Stimulated activated CD4-positive, alpha-beta T cell treated with anti-CD3 and anti-CD28 coated beads, TNF-alpha, amount 100 ng/mL, for 24 hours (primary cell): ENCODE measurements around the gene NYAP2.

ENCODE experiments used
- DNase-seq, 3 experiments: peaks; one replicate each; pipeline ENCODE4 v3.0.0-alpha.2; 2020; ENCODE audit warnings: low read depth in 3 of 3

NYAP2 gene

GRCh38 chr2:225428360-225428759, 28.9 kb downstream of the NYAP2 start:
- no peak for DNase-seq

- DNase-seq = no peak
Observed at GRCh38 chr2:225429717-225430116, 30.2 kb downstream of the NYAP2 start.

GRCh38 chr2:225431105-225431863, 31.8 kb downstream of the NYAP2 start:
- no peak for DNase-seq

- DNase-seq = no peak
Observed at GRCh38 chr2:225434014-225434413, 34.5 kb downstream of the NYAP2 start.

GRCh38 chr2:225437319-225437718, 37.8 kb downstream of the NYAP2 start:
- DNase-seq = no peak

- no peak for DNase-seq
Observed at GRCh38 chr2:225438248-225438647, 38.7 kb downstream of the NYAP2 start.

DNA sequence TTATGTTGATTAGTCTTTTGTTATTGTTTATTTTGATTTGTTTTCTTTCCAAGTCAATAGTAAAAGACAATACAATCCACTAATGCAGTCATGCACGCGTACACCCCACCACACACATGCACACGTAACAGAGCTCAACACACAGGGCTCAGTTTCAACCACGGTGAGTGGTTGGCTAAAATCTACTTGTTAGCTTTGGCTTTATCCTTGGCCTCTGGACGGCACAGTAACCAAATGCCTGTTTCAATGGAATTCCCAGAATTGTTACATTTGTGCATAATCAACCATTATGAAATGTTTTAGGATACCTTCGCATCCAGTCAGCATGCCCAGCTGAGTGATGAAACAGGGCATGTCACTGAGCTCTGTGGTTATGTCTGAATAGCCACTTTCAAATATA, 53.2 kb downstream of the NYAP2 start:
- no peak for DNase-seq

DNA sequence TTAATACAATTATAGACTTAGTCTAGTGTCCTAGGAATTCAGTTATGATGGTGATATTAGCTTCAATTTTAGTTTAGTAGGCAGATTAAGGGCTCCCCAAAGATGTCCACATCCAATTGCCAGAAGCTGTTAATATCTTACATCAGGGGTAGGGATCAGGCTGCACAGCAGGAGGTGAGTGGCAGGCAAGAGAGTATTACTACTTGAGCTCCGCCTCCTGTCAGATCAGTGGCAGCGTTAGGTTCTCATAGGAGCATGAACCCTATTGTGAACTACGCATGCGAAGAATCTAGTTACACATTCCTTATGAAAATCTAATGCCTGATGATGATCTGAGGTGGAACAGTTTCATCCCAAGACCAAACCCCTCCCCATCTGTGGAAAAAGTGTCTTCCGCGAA, 54.9 kb downstream of the NYAP2 start:
- no peak for DNase-seq

DNA sequence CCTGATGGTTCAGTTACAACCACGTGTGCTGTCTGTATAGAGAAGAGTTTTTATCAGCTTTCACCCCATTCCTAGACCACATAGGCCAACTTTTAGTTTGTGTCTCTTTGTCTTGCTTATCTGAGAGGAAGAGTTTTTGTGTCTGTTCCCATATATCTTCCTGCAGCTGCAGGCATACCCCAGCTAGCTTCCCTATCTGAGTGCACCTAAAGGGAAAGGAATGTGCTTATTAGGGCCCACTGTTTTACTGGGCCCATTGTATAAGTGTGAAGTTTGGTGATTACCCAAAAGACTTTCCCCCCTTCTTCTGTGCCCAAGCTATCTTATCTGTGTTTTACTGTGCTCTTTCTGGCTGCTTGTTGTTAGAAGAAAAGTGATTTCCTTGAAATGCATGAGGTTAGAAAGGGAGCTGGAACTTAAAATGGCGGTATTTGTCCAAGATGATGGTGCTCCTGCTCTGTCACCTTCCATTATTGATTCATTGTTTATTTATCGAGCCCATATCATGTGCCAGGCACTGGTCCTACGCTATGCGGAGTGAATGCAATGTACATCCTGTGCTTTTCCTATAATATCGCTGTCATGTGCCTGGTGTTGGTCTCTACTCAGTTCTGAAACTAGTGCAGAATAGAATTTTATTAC, 57.2 kb downstream of the NYAP2 start:
- DNase-seq = no peak

- no peak for DNase-seq
Observed at GRCh38 chr2:225457482-225457881, 58.0 kb downstream of the NYAP2 start.

GRCh38 chr2:225458431-225459117, 59.1 kb downstream of the NYAP2 start:
- no peak for DNase-seq

DNA sequence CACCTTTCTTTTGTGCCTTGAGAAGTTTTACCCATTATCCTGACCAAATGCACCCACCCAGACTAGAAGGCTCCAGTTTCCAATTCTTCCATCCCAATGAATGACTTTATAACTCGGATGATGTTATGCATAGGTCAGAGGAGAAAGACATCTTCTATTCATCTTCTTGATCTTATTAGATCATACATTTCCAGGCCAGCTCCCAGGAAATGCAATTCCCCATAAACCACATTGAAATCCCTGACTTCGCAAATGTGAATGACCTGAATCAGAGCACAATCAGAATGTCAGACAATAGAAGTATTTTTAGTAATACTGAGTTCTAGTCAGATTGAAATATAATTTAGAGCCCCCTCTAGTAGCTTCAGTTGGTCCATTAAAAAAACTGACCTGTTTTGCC, 62.9 kb downstream of the NYAP2 start:
- DNase-seq = no peak

GRCh38 chr2:225462945-225463344, 63.4 kb downstream of the NYAP2 start:
- DNase-seq = no peak

GRCh38 chr2:225463449-225463848, 63.9 kb downstream of the NYAP2 start:
- DNase-seq = no peak

DNA sequence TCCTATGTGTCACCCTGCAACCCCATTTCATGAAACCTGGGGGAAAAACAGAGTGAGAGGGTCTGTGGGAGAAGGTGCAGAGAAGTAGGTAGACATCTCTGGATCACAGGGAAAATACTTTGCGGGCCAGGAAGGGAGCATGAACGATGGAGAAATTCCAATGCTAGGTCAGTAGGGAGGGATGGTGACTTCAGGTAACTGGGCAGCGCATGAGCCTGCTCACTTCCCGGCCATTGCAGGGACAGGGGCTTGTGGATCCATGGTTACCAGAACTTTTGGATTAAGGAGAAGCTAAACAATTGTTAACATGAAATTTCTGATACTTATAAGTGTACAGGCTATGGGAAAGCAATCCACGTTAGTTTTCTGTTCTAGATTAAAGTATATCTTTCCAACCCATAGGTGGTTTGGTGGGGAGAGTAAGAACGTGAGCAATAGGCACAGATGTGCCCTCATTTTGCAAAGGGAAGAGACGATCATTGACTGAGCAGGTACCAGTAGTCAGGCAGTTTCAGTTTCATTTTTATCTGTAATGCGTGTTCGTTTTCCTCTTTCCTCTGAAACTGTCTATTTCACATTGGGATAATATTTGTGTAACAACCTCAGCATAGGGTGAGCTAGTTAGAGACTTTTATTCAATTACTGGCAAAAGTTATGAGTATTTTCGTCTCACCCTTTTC, 65.0 kb downstream of the NYAP2 start:
- DNase-seq = no peak

DNA sequence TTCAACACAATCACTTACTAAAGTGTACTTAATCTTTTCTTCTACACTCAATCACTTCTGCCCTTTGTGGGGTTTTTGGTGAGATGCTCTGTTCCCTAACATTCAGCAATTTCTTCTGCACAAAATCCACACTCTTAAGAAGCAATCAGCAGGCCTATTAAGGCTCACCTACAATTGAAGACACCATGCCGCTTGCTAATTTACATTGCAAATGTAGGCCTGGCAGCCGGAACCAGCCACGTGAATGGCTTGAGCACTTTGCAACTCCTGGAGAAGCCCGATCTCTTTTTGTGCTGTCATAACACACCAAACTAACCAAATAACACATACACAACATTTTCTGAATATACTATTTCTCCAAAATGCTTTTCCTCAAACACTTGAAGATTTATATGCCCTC, 66.3 kb downstream of the NYAP2 start:
- DNase-seq = no peak

DNA sequence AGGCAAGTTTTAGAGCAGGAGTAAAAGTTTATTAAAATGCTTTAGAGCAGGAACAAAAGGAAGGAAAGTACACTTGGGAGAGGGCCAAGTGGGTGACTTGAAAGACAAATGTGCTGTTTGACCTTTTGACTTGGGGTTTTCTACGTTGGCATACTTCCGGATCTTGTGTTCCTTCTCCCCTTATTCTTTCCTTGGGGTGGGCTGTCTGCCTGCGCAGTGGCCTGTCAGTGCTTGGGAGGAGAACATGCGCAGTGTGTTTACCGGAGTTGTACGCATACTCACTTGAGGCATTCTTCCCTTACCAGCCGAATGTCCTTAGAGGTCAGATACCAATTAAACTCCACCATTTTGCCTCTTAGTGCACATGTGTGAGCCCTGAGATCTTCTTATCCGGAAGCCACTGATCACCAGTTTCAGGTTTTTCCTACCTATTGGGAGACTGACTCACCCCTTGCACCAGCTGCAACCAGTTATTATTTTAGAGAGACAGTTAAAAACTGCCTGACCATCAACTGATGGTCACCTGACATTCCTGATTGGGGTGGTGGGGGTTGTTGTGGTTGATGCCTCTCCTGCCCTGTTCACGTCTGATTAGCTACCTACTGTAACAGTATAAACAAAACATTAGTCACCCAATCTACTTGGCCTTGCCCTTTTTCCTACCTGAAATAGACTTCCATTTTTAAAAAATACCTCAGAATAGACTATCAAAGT, 67.5 kb downstream of the NYAP2 start:
- DNase-seq = no peak

DNA sequence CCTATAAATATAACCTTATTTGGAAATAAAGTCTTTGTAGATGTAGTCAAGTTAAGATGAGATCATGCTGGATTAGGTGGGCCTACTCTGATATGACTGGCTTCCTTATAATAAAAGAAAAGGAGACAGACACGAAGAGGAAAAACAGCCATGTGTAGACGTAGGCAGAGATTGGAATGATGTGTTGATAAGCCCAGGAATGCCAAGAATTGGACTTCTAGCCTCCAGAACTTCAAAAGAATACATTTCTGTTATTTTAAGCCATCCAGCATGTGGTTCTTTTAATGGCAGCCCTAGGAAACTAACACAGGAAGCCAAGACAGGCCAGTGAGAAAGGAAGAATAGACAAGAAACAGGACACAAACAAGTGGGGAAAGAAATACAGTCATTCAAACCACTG, 68.6 kb downstream of the NYAP2 start:
- no peak for DNase-seq

- DNase-seq = no peak
Observed at GRCh38 chr2:225471039-225471438, 71.5 kb downstream of the NYAP2 start.

- no peak for DNase-seq
Observed at GRCh38 chr2:225471482-225471881, 72.0 kb downstream of the NYAP2 start.

DNA sequence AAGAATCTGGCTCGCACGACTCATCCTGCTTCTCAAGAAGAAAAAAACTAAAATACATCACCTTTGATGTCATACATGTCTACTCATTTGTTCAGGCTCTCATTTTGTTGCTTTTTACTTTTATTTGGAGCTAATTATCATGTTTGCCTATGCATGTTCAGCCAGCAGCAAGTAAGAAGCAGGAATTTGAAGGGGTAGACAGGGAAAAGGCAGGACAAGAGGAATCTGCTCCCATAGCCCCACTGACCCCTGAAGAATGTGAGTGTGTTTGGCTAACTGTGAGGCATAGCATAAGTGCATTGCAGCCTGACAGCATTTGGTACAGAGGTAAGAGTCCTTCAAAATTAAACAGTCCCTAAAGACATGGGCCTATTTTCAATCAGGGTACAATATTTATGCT, 72.7 kb downstream of the NYAP2 start:
- DNase-seq = no peak

- no peak for DNase-seq
Observed at GRCh38 chr2:225479386-225479785, 79.9 kb downstream of the NYAP2 start.
